Colonic mucosa (tissue), 4 donors: ENCODE measurements around the gene RIMBP2. TPM values are rescaled to one million over a fixed set of nuclear protein-coding genes. Genes with fewer than 3 reads are reported as not detected.

Source experiments
- DNase-seq: peaks from one replicate; pipeline ENCODE4 v3.0.0-alpha.2; 2020
- H3K27ac ChIP-seq: fragments of 200-600 bp; one replicate; pipeline ENCODE4 v1.8.0; 2021
- H3K27me3 ChIP-seq: fragments of 200-600 bp; one replicate; pipeline ENCODE4 v1.8.0; 2021
- H3K36me3 ChIP-seq: fragments of 200-600 bp; one replicate; pipeline ENCODE4 v1.8.0; 2021
- H3K4me1 ChIP-seq: fragments of 200-600 bp; one replicate; pipeline ENCODE4 v1.8.0; 2021; ENCODE audit warnings: mild to moderate bottlenecking
- H3K4me3 ChIP-seq: fragments of 200-600 bp; one replicate; pipeline ENCODE4 v1.8.0; 2021
- H3K9ac ChIP-seq, 2 donors: one replicate each; pipeline ENCODE4 v1.7.0; 2013; ENCODE audit warnings: control low read depth in 2 of 2, low read depth in 2 of 2, low read length in 2 of 2
- H3K9me3 ChIP-seq: fragments of 200-600 bp; one replicate; pipeline ENCODE4 v1.8.0; 2021
- CTCF ChIP-seq: fragments of 200-600 bp; IDR thresholded peaks from one replicate; pipeline ENCODE4 v1.8.0; 2022; ENCODE audit warnings: antibody characterized with exemption, mild to moderate bottlenecking
- intact Hi-C: fragments of 100-400 bp; cut with DNase I; formaldehyde crosslinking; loops from one replicate; pipeline ENCODE4 v1.14.1; 2022
- total RNA-seq, 2 donors: library from RNA; stranded (reverse); fragmentation: NEBNext Ultra II Directional in 1 of 2; extraction: Animal tissue kit (Norgen Biotek cat#: 25700) in 1 of 2; gene quantifications; one replicate each; pipeline ENCODE4 v1.2.1, GENCODE V29; 2021
- donor health status: healthy.
- donor health status: DM: no; HTN: no; CAD: no.
- donor health status: DM: no; HTN: no; CAD: no.

RIMBP2 gene
- total RNA-seq, 2 donors from 2014 or later = 4.8 to 5.6 TPM

- Histone ChIP-seq H3K27ac (no peak overlapping the region), H3K27me3 (peaks cover 14% of the 10 kb centered on the region), H3K9ac (no peak overlapping the region), H3K4me1 (no peaks in the 10 kb centered on the region), H3K4me3 (no peak overlapping the region), H3K36me3 (no peaks in the 10 kb centered on the region), H3K9me3 (no peaks in the 10 kb centered on the region)
- no peak for DNase-seq
- intact Hi-C loops = no loop called here
- TF ChIP-seq CTCF = no peak
Observed at GRCh38 chr12:130683080-130683479, 33.0 kb downstream of the RIMBP2 start.

GRCh38 chr12:130680451-130680990 is 35.6 kb downstream of the RIMBP2 start:
- Histone ChIP-seq H3K27me3 (no peaks in the 10 kb centered on the region), H3K27ac (no peak overlapping the region), H3K9ac (no peak overlapping the region), H3K4me1 (no peaks in the 10 kb centered on the region), H3K9me3 (no peaks in the 10 kb centered on the region), H3K36me3 (no peaks in the 10 kb centered on the region), H3K4me3 (no peak overlapping the region)
- TF ChIP-seq CTCF = no peak
- intact Hi-C loops = no loop called here
- DNase-seq = no peak

GRCh38 chr12:130677957-130678558 is 38.0 kb downstream of the RIMBP2 start:
- H3K9me3 ChIP-seq = no peaks in the 10 kb centered on the region
- no peaks in the 10 kb centered on the region for H3K4me1 ChIP-seq
- no peak overlapping the region for H3K4me3 ChIP-seq
- peak; percentile 31 for DNase-seq
- TF ChIP-seq CTCF = no peak
- no peaks in the 10 kb centered on the region for H3K27me3 ChIP-seq
- no peak overlapping the region for H3K9ac ChIP-seq
- no peak overlapping the region for H3K27ac ChIP-seq
- no peaks in the 10 kb centered on the region for H3K36me3 ChIP-seq
- intact Hi-C loops = no loop called here

- Histone ChIP-seq H3K9me3 (no peaks in the 10 kb centered on the region), H3K36me3 (no peaks in the 10 kb centered on the region), H3K27ac (no peak overlapping the region), H3K4me1 (no peaks in the 10 kb centered on the region), H3K9ac (no peak overlapping the region), H3K27me3 (no peaks in the 10 kb centered on the region), H3K4me3 (no peak overlapping the region)
- DNase-seq = no peak
- TF ChIP-seq CTCF = no peak
- intact Hi-C loops = no loop called here
Observed at GRCh38 chr12:130675791-130676190, 40.3 kb downstream of the RIMBP2 start.

GRCh38 chr12:130675121-130675520 is 41.0 kb downstream of the RIMBP2 start:
- Histone ChIP-seq H3K27ac (no peak overlapping the region), H3K4me3 (no peak overlapping the region), H3K9ac (no peak overlapping the region), H3K4me1 (no peaks in the 10 kb centered on the region), H3K36me3 (no peaks in the 10 kb centered on the region), H3K9me3 (no peaks in the 10 kb centered on the region), H3K27me3 (no peaks in the 10 kb centered on the region)
- intact Hi-C loops = no loop called here
- TF ChIP-seq CTCF = no peak
- DNase-seq = no peak
